Large intestine (tissue), 3 donors: ENCODE data around the gene MAMSTR. TPM values are rescaled to one million over a fixed set of nuclear protein-coding genes. Genes with fewer than 3 reads are reported as not detected.

Source experiments
- DNase-seq, 2 donors: peaks; one replicate each; pipeline versions ENCODE4 v3.0.0 to v3.0.0-alpha.2; 2013
- H3K27ac ChIP-seq: one replicate; pipeline ENCODE4 v1.5.1; 2013; ENCODE audit warnings: low read length
- H3K27me3 ChIP-seq: 2 replicates; pipeline ENCODE4 v1.6.1; 2013; ENCODE audit warnings: low read length; ENCODE audit not compliant: control insufficient read depth, insufficient read depth
- H3K36me3 ChIP-seq: 2 replicates; pipeline ENCODE4 v1.6.1; 2013; ENCODE audit warnings: low read length; ENCODE audit not compliant: control insufficient read depth, insufficient read depth
- H3K4me1 ChIP-seq: one replicate; pipeline ENCODE4 v1.6.1; 2013; ENCODE audit warnings: low read length; ENCODE audit not compliant: control insufficient read depth, insufficient read depth
- H3K4me3 ChIP-seq: one replicate; pipeline ENCODE4 v1.5.1; 2013; ENCODE audit warnings: low read length
- H3K9me3 ChIP-seq: one replicate; pipeline ENCODE4 v1.6.1; 2013; ENCODE audit warnings: mild to moderate bottlenecking, low read depth, low read length, moderate library complexity; ENCODE audit not compliant: control insufficient read depth
- WGBS: methylation state at CpG from one replicate; pipeline ENCODE4 v1.1.5; 2013; ENCODE audit warnings: low lambda C conversion rate; ENCODE audit not compliant: insufficient coverage; 5-methylcytosine and 5-hydroxymethylcytosine counted together
- polyA plus RNA-seq: library from polyadenylated mRNA; unstranded; fragments of 120-200 nt; gene quantifications from one replicate; pipeline ENCODE4 v1.2.1, GENCODE V29; 2013

The MAMSTR gene
- polyA plus RNA-seq, 1 donor: 4.1 TPM

DNA sequence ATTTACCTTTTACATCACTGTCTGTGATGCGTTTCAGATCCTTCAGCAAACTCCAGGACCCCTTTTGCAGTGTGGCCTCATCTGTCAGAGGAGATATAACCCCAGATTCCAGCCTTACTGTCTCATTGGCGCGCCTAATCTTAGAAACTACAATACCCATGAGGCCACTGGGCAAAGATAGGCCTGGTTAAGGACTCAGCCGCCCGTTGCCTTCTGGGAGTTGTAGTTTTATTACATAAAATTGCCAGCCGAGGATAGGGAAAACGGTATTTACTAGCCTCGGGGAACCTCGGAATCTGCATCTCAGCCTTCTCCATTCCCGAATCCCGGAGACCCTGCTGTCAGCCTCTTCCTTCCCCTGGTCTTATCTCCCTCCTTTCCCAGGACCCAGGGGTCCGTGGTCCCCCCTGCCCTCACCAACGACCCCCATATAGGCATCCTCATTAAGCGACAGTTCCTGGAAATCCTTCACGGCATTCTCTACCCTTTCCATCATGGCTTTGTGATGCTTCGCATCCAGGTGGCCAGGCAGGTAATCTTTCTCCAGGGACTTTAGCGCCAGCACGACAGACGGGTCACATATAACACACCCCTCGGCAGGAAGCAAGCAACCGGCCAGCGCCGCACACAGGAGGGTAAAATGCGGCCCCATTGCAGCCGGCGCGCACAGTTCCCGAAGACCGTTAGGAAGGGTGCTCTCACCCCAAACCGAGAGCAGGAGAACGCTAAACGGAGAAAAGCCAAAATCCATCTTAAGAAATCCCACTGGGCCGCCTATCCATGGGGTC, 25.9 kb upstream of the MAMSTR start:
- Histone ChIP-seq H3K4me1 (peaks cover 18% of the 10 kb centered on the region), H3K27ac (no peak overlapping the region), H3K9me3 (peaks cover 7% of the 10 kb centered on the region), H3K27me3 (peaks cover 26% of the 10 kb centered on the region), H3K36me3 (peaks cover 2% of the 10 kb centered on the region), H3K4me3 (no peak overlapping the region)
- WGBS: 5% methylated on average over 4 of the region's 33 CpGs
- DNase-seq: peak in 1 of 2 donors; percentile 48

DNA sequence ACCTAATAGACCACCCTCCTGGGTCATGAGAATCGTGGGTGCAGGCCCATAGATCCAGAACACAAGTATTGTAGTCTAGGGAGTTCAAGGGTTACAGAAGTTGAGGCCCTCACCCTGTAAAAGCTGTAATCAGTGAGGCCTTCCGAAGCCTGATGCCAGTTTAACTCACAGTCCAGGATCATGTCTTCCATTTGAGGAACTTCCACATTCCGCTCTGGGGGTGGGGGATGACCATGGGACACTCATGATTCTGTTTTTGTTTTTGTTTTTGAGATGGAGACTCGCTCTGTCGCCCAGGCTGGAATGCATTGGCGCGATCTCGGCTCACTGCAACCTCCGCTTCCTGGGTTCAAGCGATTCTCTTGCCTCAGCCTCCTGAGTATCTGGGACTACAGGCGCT, 22.6 kb upstream of the MAMSTR start:
- H3K4me1 ChIP-seq: peaks cover 29% of the 10 kb centered on the region
- peaks cover 35% of the 10 kb centered on the region for H3K27me3 ChIP-seq
- H3K36me3 ChIP-seq: no peaks in the 10 kb centered on the region
- H3K9me3 ChIP-seq: peaks cover 6% of the 10 kb centered on the region
- WGBS: no CpG with 5 or more reads among the region's 11 CpGs
- H3K27ac ChIP-seq: no peak overlapping the region
- no peak overlapping the region for H3K4me3 ChIP-seq
- peak in 1 of 2 donors; percentile 41 for DNase-seq

DNA sequence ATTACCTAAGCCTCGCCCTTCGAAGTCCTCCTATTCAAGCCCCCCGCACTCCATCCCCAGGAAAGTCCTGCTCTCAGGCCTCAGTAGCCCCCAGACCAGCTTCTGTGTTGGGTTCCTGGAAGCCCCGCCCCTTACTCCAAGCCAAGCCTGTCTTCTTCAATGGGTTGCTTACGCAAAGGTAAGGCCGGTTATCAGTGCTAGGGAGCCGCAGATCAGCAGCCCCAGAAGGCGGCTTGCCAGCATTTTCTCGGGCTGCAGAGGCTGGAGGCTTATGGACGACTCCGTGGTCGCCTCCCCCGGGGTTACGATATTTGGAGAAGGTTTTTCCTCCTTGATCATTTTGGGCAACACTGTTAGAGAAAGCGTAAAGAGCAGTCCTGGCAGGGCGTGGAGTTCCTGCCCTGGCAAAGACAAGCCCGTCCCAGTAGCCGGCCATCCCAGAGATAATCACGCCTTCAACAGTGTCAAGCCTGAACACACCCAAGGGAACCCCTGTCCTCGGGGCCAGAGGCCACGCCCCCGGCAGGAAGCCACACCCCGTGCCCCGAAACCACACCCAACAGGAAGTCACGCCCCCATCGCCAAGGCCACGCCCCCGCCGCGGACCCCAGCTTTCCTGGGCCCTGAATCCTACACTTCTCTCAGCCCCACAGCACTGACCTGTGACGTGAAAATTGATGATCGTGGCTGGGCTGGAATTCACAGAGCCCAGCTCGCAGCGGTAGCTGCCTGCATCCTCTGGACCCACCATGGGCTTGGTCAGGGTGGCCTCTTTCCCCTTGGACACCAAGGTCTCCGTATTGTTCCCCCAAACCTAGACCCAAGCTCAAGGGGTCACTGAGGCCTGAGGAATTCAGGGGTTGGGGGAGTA, 21.8 kb upstream of the MAMSTR start:
- no CpG with 5 or more reads among the region's 35 CpGs for WGBS
- Histone ChIP-seq H3K27me3 (peaks cover 28% of the 10 kb centered on the region), H3K9me3 (peaks cover 6% of the 10 kb centered on the region), H3K4me1 (peaks cover 29% of the 10 kb centered on the region), H3K4me3 (no peak overlapping the region), H3K36me3 (no peaks in the 10 kb centered on the region), H3K27ac (no peak overlapping the region)
- peak in 1 of 2 donors; percentile 79 for DNase-seq

DNA sequence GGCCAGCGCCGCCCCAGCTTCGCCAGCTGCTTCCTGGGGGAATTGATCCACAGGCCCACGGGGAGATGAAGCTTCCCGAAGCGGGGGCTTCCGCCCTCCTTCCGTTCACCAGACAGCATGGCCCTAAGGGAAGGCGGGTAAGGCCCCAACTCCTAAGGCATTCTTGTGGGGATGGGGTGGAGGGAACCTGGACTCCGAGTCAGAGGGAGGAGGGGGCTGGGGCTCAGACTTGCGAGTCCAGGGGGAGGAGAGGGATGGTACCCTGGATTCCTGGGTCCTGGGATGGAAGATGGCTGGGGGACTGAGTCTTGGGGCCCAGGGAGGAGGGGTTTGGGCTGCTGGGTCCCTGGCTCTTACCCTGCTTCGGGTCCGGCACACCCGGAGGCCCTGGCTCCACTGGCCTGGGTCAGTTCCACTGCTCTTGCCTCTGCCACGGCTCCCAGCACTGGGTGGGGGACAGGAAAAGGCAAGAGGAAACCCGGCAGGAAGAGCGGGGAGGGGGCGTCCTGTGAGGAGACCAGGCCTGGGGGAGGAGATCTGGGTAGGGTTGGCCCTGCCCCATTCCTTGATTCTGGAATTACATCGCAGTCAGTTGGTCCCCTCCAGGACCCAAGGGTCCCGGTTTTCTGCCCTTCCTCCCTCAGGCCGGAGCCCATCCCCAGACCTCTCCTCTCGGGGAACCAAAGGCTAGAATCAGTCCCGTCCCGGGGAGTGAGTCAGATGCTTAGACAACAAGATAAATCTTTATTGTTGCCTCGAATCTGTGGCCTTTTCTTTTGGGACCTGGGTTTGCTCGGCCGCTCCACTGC, 20.8 kb upstream of the MAMSTR start, which contains the start of gene RASIP1:
Gene RASIP1 (minus strand): TSS at position 447 of the 809 bp plus-strand sequence. CDS start 328 bp downstream, at position 119.
- no CpG with 5 or more reads among the region's 27 CpGs for WGBS
- Histone ChIP-seq H3K27me3 (peaks cover 18% of the 10 kb centered on the region), H3K4me3 (peak within 1 kb of the TSS; percentile 3), H3K4me1 (peaks cover 29% of the 10 kb centered on the region), H3K9me3 (peaks cover 3% of the 10 kb centered on the region), H3K27ac (no peak within 1 kb of the TSS), H3K36me3 (no peaks in the 10 kb centered on the region)
- DNase-seq: no peak

DNA sequence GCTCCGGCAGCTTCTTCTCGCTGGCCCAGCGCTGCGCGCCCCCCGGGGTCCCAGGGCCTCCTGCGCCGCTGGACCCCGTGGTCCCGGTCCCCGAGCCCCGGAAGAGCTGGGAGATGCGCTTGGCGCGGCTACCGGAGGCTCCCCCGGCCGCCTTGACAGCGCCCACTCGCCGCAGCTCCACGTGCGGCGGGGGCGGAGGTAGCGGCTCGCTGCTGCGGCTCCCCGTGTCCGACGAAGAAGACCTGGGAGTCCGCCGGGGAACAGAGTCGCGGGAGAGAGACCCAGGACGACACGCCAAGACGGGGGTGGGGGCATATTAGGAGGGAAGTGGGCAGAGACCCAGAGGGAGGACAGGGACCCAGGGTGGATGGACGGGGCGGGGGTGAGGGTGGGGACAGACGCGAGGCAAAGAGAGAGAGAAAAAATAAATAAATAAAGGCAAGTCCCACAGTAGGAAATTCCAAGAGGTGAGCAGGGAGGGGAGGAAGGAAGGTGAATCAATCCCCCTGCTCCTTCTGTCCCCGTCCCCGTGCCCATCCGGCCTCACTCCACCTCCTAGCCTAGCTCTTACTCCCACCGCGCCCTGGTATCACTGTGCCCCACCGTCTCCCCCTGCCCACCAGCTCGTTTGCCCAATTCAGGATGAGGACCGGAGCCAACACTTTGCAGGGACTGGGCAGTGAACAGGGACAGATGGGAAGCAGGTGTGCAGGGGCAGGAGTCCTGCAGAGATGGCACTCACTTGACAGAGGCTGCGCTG, 20.1 kb upstream of the MAMSTR start:
- peaks cover 15% of the 10 kb centered on the region for H3K27me3 ChIP-seq
- H3K4me3 ChIP-seq: peak overlapping the region; percentile 3
- WGBS: no CpG with 5 or more reads among the region's 51 CpGs
- peaks cover 29% of the 10 kb centered on the region for H3K4me1 ChIP-seq
- no peak for DNase-seq
- H3K9me3 ChIP-seq: peaks cover 3% of the 10 kb centered on the region
- H3K36me3 ChIP-seq: no peaks in the 10 kb centered on the region
- H3K27ac ChIP-seq: no peak overlapping the region

DNA sequence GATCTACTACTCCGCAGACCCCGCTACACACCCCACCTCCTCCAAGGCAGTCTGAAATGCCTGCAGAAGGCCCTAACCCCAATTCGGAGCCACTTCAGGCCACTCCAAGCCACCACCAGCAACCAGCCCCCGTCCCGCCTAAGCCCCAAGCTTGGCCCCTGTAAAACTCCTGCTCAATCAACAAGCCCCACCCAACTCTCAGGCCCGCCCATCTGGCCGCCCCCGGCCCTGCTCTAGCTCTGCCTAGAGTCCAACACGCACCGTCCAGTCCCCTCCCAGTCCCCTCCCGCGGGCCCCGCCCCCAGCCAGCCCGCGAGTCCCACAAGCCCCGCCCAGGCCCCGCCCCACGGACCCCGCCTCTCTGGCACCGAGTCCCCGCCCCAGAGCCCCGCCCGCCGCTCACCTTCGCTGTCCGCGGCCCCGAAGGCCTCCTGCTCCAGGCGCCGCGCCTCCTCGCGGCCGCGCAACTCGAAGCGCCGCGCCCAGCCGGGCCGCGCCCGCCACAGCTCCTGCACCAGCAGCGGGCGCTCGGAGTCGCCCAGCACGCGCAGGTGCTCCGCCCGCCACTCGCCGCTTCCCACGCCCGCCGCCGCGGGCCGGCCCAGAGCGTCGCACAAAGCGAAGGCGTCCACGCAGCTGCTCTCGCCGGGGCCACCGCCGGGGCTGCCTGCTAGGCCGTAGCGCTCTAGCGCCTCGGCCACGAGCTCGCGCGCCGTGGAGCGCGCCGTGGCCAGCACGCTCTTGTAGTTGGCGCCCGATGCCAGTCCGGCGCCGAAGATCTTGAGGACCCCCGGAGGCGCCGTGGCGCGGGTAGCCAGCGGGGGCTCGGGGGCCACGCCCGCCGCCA, 19.3 kb upstream of the MAMSTR start:
- peaks cover 15% of the 10 kb centered on the region for H3K27me3 ChIP-seq
- H3K27ac ChIP-seq: peak overlapping the region; percentile 47
- no CpG with 5 or more reads among the region's 96 CpGs for WGBS
- peak; percentile 93 to 94 for DNase-seq
- peaks cover 29% of the 10 kb centered on the region for H3K4me1 ChIP-seq
- H3K9me3 ChIP-seq: peaks cover 3% of the 10 kb centered on the region
- peak overlapping the region; percentile 30 for H3K4me3 ChIP-seq
- H3K36me3 ChIP-seq: no peaks in the 10 kb centered on the region

DNA sequence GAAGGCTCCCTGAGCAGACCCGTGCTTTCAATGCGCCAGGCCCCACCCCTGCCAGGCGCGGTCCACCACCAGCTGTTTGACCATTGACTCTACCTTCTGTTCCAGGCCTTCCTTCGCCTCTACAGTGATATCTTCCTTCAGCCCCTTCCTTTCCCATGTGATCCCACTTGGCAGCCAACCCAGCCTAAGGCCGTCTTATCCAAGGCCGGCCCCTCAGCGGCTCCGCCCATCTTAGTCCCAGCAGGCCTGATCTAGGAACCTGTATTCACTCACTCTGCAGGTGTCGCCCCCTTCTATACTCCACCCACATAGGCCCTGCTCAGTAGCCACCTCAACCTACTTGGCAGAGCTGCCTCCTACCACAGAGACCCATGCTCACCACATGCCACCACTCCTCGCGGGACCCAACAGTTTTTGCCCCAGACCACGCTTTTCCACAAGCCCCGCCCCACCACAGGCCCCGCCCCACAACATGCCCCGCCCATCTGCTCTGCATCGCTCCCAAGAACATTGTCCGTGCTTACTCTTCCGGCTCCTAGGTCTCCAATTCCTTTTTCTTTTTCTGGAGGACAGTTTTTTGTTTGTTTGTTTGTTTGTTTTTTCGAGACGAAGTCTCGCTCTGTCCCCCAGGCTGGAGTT, 18.0 kb upstream of the MAMSTR start:
- Histone ChIP-seq H3K4me1 (peaks cover 29% of the 10 kb centered on the region), H3K9me3 (peaks cover 3% of the 10 kb centered on the region), H3K27ac (no peak overlapping the region), H3K4me3 (no peak overlapping the region), H3K27me3 (peaks cover 15% of the 10 kb centered on the region), H3K36me3 (no peaks in the 10 kb centered on the region)
- peak in 1 of 2 donors; percentile 62 for DNase-seq
- 100% methylated on average over 3 of the region's 22 CpGs for WGBS

DNA sequence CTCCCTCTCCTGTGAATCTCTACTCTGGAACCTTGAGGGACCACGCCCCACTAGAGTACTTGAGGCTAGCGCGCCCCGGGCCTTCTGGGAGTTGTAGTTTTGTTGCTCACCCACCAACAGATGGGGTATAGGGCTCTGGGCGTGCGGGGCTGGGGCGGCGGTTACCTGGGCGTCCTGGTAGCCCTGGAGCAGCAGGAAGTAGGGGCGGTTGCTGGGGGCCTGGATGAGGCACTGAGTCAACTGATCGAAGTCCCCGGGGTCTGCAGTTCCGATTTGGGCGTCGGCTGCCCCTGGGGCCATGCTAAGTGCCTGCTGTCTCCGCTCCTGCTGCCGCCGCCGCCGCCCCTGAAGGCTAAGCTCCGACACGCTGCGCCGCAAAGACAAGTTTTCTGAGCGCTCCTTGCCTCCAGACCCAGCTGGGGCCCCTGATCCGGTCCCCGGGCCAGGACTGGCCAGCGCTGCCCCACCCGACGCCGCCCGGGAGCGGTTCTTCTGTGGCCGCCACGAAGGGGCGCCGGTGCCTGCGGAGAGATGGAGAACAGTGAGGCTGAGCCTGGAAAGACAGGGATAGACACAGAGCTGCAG, 15.6 kb upstream of the MAMSTR start:
- peak in 1 of 2 donors; percentile 82 for DNase-seq
- peaks cover 9% of the 10 kb centered on the region for H3K27me3 ChIP-seq
- peak overlapping the region; percentile 4 for H3K27ac ChIP-seq
- no CpG with 5 or more reads among the region's 38 CpGs for WGBS
- H3K4me1 ChIP-seq: peaks cover 8% of the 10 kb centered on the region
- no peaks in the 10 kb centered on the region for H3K36me3 ChIP-seq
- H3K9me3 ChIP-seq: no peaks in the 10 kb centered on the region
- peak overlapping the region; percentile 48 for H3K4me3 ChIP-seq
